SK-N-SH treated with all-trans-retinoic acid at 6 μM for 48 hours (cell line): ENCODE data around the gene FLT4.

Experiments
- PATZ1 ChIP-seq: fragments of 250-450 bp; sonication (Bioruptor Pico); IDR thresholded peaks from 2 replicates; pipeline ENCODE4 v1.8.0; 2020; ENCODE audit warnings: mild to moderate bottlenecking, moderate library complexity, borderline replicate concordance
- RARB ChIP-seq: fragments of 250-450 bp; sonication (Bioruptor Pico); IDR thresholded peaks from 2 replicates; pipeline ENCODE4 v1.8.0; 2021; ENCODE audit warnings: mild to moderate bottlenecking, moderate library complexity
- SNAI2 ChIP-seq: fragments of 250-450 bp; sonication (Bioruptor Pico); IDR thresholded peaks from 2 replicates; pipeline ENCODE4 v1.5.0; 2020; ENCODE audit warnings: mild to moderate bottlenecking, moderate library complexity
- ZC3H10 ChIP-seq: fragments of 250-450 bp; sonication (Bioruptor Pico); IDR thresholded peaks from 2 replicates; pipeline ENCODE4 v1.5.1; 2021; ENCODE audit warnings: mild to moderate bottlenecking, moderate library complexity
- ZFP30 ChIP-seq: fragments of 450-650 bp; formaldehyde crosslinking; IDR thresholded peaks from 2 replicates; pipeline ENCODE4 v1.5.0; 2022; ENCODE audit warnings: mild to moderate bottlenecking, moderate library complexity
- ZNF70 ChIP-seq: fragments of 450-650 bp; formaldehyde crosslinking; IDR thresholded peaks from 2 replicates; pipeline ENCODE4 v1.5.0; 2020; ENCODE audit warnings: mild to moderate bottlenecking, moderate library complexity
- ZNF8 ChIP-seq: fragments of 450-650 bp; formaldehyde crosslinking; IDR thresholded peaks from 2 replicates; pipeline ENCODE4 v1.5.0; 2020; ENCODE audit warnings: mild to moderate bottlenecking, moderate library complexity
- TF ChIP-seq, protein P1 (sequence below): fragments of 250-450 bp; sonication (Bioruptor Pico); IDR thresholded peaks from 2 replicates; pipeline ENCODE4 v1.5.1; 2020; ENCODE audit warnings: low read depth, mild to moderate bottlenecking, moderate library complexity

GRCh38 chr5:180619563-180619915, 29.9 kb downstream of the FLT4 start:
- TF ChIP-seq SNAI2 (no peak), ZC3H10 (CRISPR knock-in tag) (no peak), RARB (CRISPR knock-in tag) (no peak), ZNF8 (CRISPR knock-in tag) (no peak), ZFP30 (CRISPR knock-in tag) (no peak), PATZ1 (CRISPR knock-in tag) (no peak), ZNF70 (CRISPR knock-in tag) (no peak)
- TF ChIP-seq, protein P1, sequence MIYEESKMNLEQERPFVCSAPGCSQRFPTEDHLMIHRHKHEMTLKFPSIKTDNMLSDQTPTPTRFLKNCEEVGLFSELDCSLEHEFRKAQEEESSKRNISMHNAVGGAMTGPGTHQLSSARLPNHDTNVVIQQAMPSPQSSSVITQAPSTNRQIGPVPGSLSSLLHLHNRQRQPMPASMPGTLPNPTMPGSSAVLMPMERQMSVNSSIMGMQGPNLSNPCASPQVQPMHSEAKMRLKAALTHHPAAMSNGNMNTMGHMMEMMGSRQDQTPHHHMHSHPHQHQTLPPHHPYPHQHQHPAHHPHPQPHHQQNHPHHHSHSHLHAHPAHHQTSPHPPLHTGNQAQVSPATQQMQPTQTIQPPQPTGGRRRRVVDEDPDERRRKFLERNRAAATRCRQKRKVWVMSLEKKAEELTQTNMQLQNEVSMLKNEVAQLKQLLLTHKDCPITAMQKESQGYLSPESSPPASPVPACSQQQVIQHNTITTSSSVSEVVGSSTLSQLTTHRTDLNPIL (CRISPR knock-in tag), result no peak
